RPMI7951 (cell line): ENCODE measurements around the gene DRAP1. TPM values are rescaled to one million over a fixed set of nuclear protein-coding genes. Genes with fewer than 3 reads are reported as not detected.

Experiments used
- DNase-seq: peaks from one replicate; pipeline ENCODE4 v3.0.0-alpha.2; 2012; ENCODE audit warnings: low read depth
- total RNA-seq: library from RNA; depleted of rRNA; stranded (reverse); fragments of >200 nt; shearing (Covaris generic); gene quantifications from 2 replicates; pipeline ENCODE4 v1.2.3, GENCODE V29; 2014; rRNA removed

Gene DRAP1
- total RNA-seq, result 405 and 548 TPM in 2 replicates

- DNase-seq, result peak; percentile 98
Measured at GRCh38 chr11:65919141-65919572, at the start of gene DRAP1. Gene DRAP1 (plus strand): TSS chr11:65919426. CDS start chr11:65919502, 76 bp downstream.

DNA sequence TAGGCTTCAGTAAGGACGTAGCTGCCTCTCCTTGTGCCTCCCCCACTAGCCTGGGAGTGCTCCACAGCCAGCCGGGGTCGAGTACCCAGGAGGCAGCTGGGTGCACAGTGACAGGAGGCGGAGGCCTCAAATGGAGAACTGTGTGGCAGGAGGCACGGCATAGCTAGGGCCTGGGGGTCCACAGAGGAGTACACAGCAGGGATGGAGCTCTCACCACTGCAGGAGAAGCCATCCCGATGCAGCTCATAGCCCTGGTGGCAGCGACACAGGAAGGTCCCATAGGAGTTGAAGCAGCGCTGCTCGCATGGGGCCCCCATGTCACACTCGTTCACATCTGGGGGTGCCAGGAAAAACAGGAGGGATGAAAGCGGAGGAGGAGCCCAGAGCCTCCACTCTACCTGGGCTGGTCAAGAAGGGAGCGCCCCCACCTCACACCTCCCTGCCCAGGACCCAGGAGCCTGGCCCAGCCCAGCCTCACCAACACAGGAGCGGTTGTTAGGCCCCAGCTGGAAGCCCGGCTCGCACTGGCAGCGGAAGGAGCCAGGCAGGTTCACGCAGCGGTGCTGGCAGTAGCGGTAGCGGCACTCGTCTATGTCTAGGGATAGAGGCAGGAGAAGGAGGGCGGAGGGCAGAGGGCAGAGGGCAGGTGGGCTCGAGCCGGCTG lies 49.5 kb upstream of the DRAP1 start:
- DNase-seq, result no peak

- DNase-seq, result no peak
Measured at GRCh38 chr11:65870307-65870658, 48.9 kb upstream of the DRAP1 start.

- no peak for DNase-seq
Measured at GRCh38 chr11:65870706-65871681, 48.2 kb upstream of the DRAP1 start.

DNA sequence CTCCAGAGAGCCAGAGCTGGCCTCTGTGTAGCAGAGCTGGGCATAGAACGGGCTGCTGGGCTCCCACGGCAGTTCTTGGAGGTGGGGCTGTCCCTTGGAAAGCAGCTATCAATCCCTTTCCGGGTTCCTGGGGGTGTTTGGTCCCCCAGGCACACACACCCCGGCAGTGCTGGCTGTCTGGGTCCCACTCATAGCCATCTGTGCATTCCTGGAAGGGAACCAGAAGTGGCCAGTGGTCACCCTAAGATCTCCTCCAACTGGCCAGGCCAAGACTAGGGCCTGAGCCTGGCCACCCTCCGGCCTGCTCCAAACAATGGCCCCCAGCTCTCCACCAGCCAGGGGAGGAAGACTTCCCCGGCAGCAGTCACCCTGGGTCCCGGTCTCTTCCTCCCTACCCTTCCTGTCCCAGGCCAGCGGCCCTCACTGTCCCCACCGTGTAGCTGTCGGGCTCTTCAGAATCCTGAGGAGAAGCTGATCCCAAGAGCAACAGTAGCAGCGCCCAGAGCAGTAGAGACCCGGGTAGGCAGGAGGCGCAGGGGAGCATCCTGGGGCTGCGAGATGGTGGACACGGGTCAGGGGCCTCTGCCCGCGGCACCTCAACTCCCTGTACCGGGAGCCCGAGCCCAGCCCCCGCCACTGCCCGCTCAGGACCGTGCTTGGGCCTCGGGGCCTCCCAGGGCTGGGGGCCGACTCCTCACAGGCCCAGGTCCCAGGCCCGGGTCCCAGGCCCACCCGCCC lies 47.2 kb upstream of the DRAP1 start:
- no peak for DNase-seq

DNA sequence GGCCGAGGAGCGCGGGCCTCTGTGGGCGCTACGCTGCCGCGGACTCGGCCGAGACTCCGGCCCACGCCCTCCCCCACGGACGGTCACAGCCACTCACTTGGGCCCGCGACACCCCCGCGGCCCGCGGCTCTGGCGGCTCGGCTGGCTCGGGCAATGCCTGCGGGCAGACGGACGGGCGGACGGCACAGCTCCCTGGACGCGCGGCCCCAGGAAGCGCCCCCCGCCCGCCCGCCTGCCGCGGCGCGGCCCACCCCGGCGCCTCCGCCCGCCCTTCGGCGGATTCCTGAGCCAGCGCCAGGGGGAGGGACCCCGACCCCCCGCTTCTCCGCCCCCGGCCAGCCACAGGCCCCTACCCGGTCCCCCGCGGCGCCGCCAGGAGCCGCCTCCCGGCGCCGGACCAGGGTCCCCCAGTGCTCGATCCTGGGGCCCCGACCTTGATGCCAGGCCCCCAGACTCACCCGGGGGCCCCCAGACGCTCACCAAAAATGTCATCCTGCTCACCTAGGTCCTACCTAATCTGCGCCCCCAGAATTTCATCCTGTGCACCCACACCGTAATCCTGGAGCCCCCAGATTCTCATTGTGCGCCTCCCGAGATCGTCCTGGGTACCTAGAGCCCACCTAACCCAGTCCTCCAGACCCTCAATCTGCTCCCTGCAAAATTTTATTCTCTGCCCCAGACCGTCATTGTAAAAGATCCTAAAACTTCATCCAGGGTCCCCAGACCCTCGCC lies 46.5 kb upstream of the DRAP1 start, which contains the start of gene EFEMP2:
Gene EFEMP2 (minus strand): TSS at position 215 of the 732 bp plus-strand sequence. CDS start 446 bp downstream, outside the sequence.
- no peak for DNase-seq

DNA sequence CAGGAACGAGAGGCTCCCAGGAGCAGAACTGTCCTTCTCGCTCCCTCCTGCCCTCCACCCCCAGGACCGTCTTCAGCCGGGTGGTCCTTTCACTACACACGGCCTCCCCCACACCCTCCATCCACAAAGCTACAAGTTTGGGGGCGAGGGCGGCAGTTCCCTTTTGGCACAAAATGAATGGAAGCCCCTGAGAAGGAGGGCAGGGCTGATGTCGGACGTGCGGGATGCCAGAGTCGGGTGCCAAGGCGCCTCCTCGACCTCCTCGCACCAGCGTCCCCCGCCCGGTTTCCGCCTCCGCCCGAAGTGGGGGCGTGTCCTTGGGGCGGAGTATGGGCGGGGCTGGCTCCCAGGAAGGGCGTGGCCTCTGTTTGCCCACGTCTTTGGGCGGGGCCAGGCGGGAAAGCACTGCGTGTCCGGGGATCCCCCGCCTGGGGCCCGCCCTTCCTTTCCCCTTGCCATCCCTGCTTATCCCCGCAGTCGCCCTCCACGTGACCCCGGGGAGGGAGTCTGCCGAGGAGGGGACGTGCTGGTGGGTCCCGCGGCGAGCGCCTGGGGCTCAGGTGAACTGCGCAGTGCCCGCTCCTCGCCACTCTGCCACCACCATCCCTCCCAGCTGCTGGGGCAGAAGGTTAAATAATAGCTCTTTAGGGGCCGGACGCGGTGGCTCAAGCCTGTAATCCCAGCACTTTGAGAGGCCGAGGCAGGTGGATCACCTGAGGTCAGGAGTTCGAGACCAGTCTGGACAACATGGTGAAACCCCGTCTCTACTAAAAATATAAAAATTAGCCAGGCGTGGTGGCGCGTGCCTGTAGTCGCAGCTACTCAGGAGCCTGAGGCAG lies 45.7 kb upstream of the DRAP1 start:
- DNase-seq, result peak; percentile 91

GRCh38 chr11:65879617-65880016 lies 39.6 kb upstream of the DRAP1 start, which contains the start of gene CTSW:
Gene CTSW (plus strand): TSS chr11:65879837. CDS start chr11:65879855, 18 bp downstream.
- DNase-seq, result no peak

- no peak for DNase-seq
Measured at GRCh38 chr11:65880027-65880426, 39.2 kb upstream of the DRAP1 start.

- DNase-seq, result peak; percentile 89
Measured at GRCh38 chr11:65880844-65881421, 38.3 kb upstream of the DRAP1 start.

DNA sequence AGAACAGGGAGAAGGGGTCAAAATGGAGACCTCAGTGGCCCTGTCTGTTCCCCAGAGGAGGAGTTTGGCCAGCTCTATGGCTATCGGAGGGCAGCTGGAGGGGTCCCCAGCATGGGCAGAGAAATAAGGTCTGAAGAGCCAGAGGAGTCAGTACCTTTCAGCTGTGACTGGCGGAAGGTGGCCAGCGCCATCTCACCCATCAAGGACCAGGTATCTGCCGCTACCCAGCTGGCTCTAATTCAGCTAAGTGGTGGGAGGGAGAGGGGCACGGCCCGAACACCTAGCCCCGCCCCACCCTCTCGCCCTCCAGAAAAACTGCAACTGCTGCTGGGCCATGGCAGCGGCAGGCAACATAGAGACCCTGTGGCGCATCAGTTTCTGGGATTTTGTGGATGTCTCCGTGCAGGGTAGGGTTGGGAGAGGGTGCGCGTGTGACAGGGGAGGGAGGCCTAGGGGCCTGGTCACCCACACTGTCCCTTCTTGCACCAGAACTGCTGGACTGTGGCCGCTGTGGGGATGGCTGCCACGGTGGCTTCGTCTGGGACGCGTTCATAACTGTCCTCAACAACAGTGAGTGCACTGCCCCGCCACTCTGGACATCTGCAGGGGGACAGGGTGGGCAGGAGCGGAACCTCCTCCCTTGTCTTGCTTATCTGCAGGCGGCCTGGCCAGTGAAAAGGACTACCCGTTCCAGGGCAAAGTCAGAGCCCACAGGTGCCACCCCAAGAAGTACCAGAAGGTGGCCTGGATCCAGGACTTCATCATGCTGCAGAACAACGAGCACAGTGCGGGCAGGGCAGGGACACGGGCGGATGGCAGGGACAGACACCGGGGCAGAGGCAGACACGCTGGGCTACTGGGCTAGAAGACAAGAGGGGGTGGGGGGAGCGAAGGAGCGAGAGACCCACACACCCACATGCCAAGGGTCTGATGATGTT lies 36.8 kb upstream of the DRAP1 start:
- no peak for DNase-seq

DNA sequence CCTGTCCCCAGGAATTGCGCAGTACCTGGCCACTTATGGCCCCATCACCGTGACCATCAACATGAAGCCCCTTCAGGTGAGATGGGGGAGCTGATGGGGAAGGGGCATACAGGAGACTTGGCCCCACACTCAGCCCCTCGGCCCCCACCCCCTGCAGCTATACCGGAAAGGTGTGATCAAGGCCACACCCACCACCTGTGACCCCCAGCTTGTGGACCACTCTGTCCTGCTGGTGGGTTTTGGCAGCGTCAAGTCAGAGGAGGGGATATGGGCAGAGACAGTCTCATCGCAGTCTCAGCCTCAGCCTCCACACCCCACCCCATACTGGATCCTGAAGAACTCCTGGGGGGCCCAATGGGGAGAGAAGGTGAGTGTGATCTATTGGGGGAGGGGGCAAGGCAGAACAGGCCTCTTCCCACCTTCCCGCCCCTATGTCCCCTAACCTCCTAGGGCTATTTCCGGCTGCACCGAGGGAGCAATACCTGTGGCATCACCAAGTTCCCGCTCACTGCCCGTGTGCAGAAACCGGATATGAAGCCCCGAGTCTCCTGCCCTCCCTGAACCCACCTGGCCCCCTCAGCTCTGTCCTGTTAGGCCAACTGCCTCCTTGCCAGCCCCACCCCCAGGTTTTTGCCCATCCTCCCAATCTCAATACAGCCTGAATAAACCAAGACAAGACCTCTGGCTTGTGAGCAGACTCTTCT lies 36.0 kb upstream of the DRAP1 start:
- no peak for DNase-seq

DNA sequence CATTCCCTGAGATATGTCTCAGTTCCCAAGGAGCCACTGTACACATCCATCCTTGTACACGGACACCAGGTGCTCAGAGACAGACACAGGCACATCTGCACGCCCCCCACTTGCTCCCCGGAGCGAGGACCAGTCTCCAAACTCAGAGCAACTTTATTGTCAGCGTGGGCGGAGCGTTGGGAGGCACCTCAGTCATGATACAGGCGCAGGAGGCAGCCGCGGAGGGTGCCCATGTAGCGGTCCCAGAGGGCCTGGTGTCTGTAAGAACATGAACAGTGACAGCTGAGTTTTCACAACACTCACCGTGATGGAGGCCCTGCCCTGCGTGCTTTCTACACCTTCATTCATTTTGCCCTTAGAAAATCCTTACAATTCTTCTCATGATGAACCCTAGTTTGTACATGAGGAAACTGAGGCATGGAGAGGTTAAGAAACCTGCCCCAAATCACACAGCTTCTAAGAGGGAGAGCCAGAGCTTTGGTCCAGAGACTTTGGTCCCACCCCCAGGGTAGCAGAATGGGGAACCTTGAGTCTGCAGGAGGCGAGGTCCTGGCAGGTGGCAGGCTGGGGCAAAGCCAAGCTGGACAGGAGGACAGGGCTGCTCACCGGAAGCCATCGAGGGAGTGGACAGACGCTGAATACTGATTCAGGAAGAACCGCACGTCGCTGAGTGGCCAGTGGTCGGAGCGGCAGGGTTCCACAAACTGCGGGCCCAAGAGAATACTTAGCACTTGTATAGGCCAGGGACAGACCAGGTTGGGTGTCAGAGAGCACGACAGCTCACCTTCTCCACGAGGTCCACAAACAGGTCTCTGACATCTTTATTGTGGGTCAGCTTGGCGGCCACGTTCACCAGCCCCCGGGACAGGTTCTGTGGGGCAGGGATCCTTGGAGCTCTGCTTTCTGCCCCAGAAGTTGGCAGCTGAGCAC lies 35.2 kb upstream of the DRAP1 start:
- no peak for DNase-seq

GRCh38 chr11:65884716-65885092 lies 34.5 kb upstream of the DRAP1 start:
- peak; percentile 69 for DNase-seq

DNA sequence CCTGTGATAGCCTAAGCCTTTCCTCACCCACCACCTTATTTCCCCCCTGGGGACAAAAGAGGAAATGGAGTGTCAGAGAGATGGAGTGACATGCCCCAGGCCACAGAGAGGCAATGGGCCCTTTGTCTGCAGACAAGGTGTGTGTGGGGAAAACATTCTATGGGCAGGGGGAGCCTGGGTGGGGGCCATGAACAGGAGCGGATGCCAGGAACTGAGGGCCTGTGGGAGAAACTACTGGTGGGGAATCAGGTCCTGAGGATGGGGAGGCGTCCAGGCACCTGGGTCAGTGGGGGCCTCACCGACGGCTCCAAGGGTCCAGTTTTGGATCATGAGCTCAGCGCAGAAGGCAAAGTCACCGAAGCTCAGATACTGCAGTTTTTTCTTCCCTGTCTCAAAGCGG lies 34.0 kb upstream of the DRAP1 start:
- DNase-seq, result no peak

- DNase-seq, result no peak
Measured at GRCh38 chr11:65885808-65886536, 33.3 kb upstream of the DRAP1 start.
